ENCODE data around the gene UGT1A5. TPM values are rescaled to one million over a fixed set of nuclear protein-coding genes. Genes with fewer than 3 reads are reported as not detected.

The UGT1A5 gene
- total RNA-seq, 1 experiment from 2014 or later: not detected

- intact Hi-C loops (cut with micrococcal nuclease): no loop called here
- RAD21 ChIA-PET (ENCODE audit: low non-redundant PET in 1 of 2, low total read pairs in 2 of 2, uncharacterized antibody in 2 of 2, unreplicated experiment in 2 of 2): no interaction called here
- Histone ChIP-seq H3K27me3 (ENCODE audit: insufficient read depth, low read length) (no peaks in the 10 kb centered on the region), H3K9me3 (ENCODE audit: control insufficient read depth in 1 of 2, insufficient read depth in 1 of 2, low read depth in 1 of 2, low read length in 2 of 2) (no peaks in the 10 kb centered on the region), H3K4me3 (replicated peaks in 1 of 2; ENCODE audit: low read depth in 1 of 2, low read length in 2 of 2) (no peak overlapping the region), H3K4me1 (ENCODE audit: control insufficient read depth in 1 of 2, insufficient read depth in 2 of 2, low read length in 2 of 2) (no peaks in the 10 kb centered on the region), H3K27ac (ENCODE audit: low read depth, low read length) (no peak overlapping the region), H3K9ac (ENCODE audit: low read length) (no peak overlapping the region), H2AFZ (ENCODE audit: low read depth, low read length, poor library complexity, severe bottlenecking) (no peak overlapping the region), H3K79me2 (ENCODE audit: insufficient read depth, low read length) (no peaks in the 10 kb centered on the region), H3K4me2 (ENCODE audit: low read length) (no peak overlapping the region), H3K36me3 (ENCODE audit: control insufficient read depth in 1 of 2, insufficient read depth in 2 of 2, low read length in 2 of 2) (no peaks in the 10 kb centered on the region), H4K20me1 (ENCODE audit: insufficient read depth) (no peaks in the 10 kb centered on the region), H3K9me2 (ENCODE audit: insufficient read depth) (no peaks in the 10 kb centered on the region)
- no peak for TF ChIP-seq ZBTB33 (IDR thresholded peaks at IDR 0.05; ENCODE audit: extremely low read depth, insufficient replicate concordance, low read length)
- TF ChIP-seq SRF (IDR thresholded peaks at IDR 0.05; ENCODE audit: low read depth): no peak
- no peak for TF ChIP-seq EGR1 (IDR thresholded peaks at IDR 0.05; ENCODE audit: low read depth)
- no peak for TF ChIP-seq TCF7L2 (IDR thresholded peaks at IDR 0.05; ENCODE audit: borderline replicate concordance, extremely low read depth, insufficient read depth, insufficient read length)
- TF ChIP-seq EZH2phosphoT487 (IDR thresholded peaks at IDR 0.05; ENCODE audit: borderline replicate concordance): no peak
- TF ChIP-seq ZNF274 (IDR thresholded peaks at IDR 0.05; ENCODE audit: low read depth, low read length): no peak
- TF ChIP-seq FOSL1 (IDR thresholded peaks at IDR 0.05; ENCODE audit: low read depth): no peak
- no peak for TF ChIP-seq SP1 (IDR thresholded peaks at IDR 0.05; ENCODE audit: low read depth)
- no TSS peak for BruUV-seq (replicated peaks)
- ATAC-seq: no peak
- CTCF ChIA-PET: no interaction called here
- POLR2A ChIA-PET: no interaction called here
- no peak for DNase-seq (ENCODE audit: low read depth, low spot score)
These were observed 59.9 kb downstream of the UGT1A5 start for GRCh38 chr2:233772583-233772982.

GRCh38 chr2:233773854-233774253, 61.1 kb downstream of the UGT1A5 start:
- Histone ChIP-seq H3K27ac (ENCODE audit: low read depth, low read length) (no peak overlapping the region), H3K79me2 (ENCODE audit: insufficient read depth, low read length) (no peaks in the 10 kb centered on the region), H3K36me3 (ENCODE audit: control insufficient read depth in 1 of 2, insufficient read depth in 2 of 2, low read length in 2 of 2) (no peaks in the 10 kb centered on the region), H3K4me2 (ENCODE audit: low read length) (no peak overlapping the region), H3K9me3 (ENCODE audit: control insufficient read depth in 1 of 2, insufficient read depth in 1 of 2, low read depth in 1 of 2, low read length in 2 of 2) (no peaks in the 10 kb centered on the region), H3K4me3 (replicated peaks in 1 of 2; ENCODE audit: low read depth in 1 of 2, low read length in 2 of 2) (no peak overlapping the region), H3K4me1 (ENCODE audit: control insufficient read depth in 1 of 2, insufficient read depth in 2 of 2, low read length in 2 of 2) (no peaks in the 10 kb centered on the region), H3K9me2 (ENCODE audit: insufficient read depth) (no peaks in the 10 kb centered on the region), H3K9ac (ENCODE audit: low read length) (no peak overlapping the region), H4K20me1 (ENCODE audit: insufficient read depth) (no peaks in the 10 kb centered on the region), H2AFZ (ENCODE audit: low read depth, low read length, poor library complexity, severe bottlenecking) (no peak overlapping the region), H3K27me3 (ENCODE audit: insufficient read depth, low read length) (no peaks in the 10 kb centered on the region)
- DNase-seq (ENCODE audit: low read depth, low spot score) (no peak), ATAC-seq (no peak)
- RAD21 ChIA-PET (ENCODE audit: low non-redundant PET in 1 of 2, low total read pairs in 2 of 2, uncharacterized antibody in 2 of 2, unreplicated experiment in 2 of 2): no interaction called here
- CTCF ChIA-PET: no interaction called here
- POLR2A ChIA-PET: no interaction called here
- intact Hi-C loops (cut with micrococcal nuclease): no loop called here
- no TSS peak for BruUV-seq (replicated peaks)
- TF ChIP-seq SP1 (IDR thresholded peaks at IDR 0.05; ENCODE audit: low read depth): no peak
- no peak for TF ChIP-seq ELF1 (IDR thresholded peaks at IDR 0.05; ENCODE audit: borderline replicate concordance, low read depth)
- no peak for TF ChIP-seq SRF (IDR thresholded peaks at IDR 0.05; ENCODE audit: low read depth)
- TF ChIP-seq MAX (IDR thresholded peaks at IDR 0.05): no peak
- no peak for TF ChIP-seq CEBPB (IDR thresholded peaks at IDR 0.05; ENCODE audit: low read depth)
- no peak for TF ChIP-seq CTCF (IDR thresholded peaks at IDR 0.05 in 2 of 3, conservative IDR thresholded peaks at IDR 0.05 in 1 of 3; ENCODE audit: borderline replicate concordance in 1 of 3, insufficient read depth in 1 of 3, low read depth in 2 of 3, low read length in 2 of 3)
- no peak for TF ChIP-seq POLR2AphosphoS5 (IDR thresholded peaks at IDR 0.05; ENCODE audit: low read depth, low read length)

All from HCT116 (cell line).